ENCODE measurements around the gene RAPSN. TPM values are rescaled to one million over a fixed set of nuclear protein-coding genes. Genes with fewer than 3 reads are reported as not detected.

Gene RAPSN
- total RNA-seq, 1 donor from 2014 or later = 0.16 TPM

DNA sequence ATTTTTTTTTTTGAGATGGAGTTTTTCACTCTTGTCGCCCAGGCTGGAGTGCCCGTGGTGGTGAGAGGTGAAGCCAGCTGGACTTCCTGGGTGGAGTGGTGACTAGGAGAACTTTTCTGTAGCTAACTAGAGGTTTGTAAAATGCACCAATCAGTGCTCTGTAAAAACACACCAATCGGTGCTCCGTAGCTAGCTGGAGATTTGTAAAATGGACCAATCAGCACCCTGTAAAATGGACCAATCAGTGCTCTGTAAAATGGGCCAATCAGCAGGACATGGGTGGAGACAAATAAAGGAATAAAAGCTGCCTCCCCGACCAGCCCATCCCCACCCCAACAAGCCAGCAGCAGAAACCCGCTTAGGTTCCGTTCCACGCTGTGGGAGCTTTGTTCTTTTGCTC, 4.4 kb upstream of the RAPSN start:
- TF ChIP-seq, protein P1, sequence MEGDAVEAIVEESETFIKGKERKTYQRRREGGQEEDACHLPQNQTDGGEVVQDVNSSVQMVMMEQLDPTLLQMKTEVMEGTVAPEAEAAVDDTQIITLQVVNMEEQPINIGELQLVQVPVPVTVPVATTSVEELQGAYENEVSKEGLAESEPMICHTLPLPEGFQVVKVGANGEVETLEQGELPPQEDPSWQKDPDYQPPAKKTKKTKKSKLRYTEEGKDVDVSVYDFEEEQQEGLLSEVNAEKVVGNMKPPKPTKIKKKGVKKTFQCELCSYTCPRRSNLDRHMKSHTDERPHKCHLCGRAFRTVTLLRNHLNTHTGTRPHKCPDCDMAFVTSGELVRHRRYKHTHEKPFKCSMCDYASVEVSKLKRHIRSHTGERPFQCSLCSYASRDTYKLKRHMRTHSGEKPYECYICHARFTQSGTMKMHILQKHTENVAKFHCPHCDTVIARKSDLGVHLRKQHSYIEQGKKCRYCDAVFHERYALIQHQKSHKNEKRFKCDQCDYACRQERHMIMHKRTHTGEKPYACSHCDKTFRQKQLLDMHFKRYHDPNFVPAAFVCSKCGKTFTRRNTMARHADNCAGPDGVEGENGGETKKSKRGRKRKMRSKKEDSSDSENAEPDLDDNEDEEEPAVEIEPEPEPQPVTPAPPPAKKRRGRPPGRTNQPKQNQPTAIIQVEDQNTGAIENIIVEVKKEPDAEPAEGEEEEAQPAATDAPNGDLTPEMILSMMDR (conservative IDR thresholded peaks at IDR 0.05) = no peak
- Mint-ChIP-seq H3K4me3 (no peak overlapping the region), H3K9me3 (no peaks in the 10 kb centered on the region), H3K27me3 (ENCODE audit: low read depth) (no peaks in the 10 kb centered on the region), H3K4me1 (peaks cover 4% of the 10 kb centered on the region), H3K27ac (ENCODE audit: unreplicated experiment) (no peak overlapping the region), H3K36me3 (ENCODE audit: low read depth) (no peaks in the 10 kb centered on the region)
- no peak for DNase-seq (ENCODE audit: low read depth, low spot score)

DNA sequence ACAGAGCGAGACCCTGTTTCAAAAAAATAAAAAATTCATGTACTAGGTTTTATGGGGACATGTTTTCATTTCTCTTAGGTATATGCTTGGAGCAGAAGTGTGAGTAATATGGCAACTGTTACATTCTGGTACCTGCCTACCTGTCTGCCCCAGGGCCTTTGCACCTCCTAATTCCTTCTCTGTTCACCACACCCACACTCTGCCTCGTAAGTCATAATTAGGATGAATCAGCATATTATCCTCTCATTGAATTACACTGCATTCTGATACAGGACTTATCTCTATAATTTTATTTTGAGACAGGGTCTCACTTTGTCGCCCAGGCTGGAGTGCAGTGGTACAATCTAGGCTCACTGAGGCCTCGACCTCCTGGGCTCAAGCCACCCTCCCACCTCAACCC, 3.1 kb upstream of the RAPSN start:
- H3K9me3 Mint-ChIP-seq = no peaks in the 10 kb centered on the region
- no peaks in the 10 kb centered on the region for H3K36me3 Mint-ChIP-seq (ENCODE audit: low read depth)
- TF ChIP-seq, protein P1 (conservative IDR thresholded peaks at IDR 0.05) = no peak
- H3K27me3 Mint-ChIP-seq (ENCODE audit: low read depth) = no peaks in the 10 kb centered on the region
- no peak overlapping the region for H3K4me3 Mint-ChIP-seq
- no peak for DNase-seq (ENCODE audit: low read depth, low spot score)
- no peak overlapping the region for H3K27ac Mint-ChIP-seq (ENCODE audit: unreplicated experiment)
- peaks cover 4% of the 10 kb centered on the region for H3K4me1 Mint-ChIP-seq

DNA sequence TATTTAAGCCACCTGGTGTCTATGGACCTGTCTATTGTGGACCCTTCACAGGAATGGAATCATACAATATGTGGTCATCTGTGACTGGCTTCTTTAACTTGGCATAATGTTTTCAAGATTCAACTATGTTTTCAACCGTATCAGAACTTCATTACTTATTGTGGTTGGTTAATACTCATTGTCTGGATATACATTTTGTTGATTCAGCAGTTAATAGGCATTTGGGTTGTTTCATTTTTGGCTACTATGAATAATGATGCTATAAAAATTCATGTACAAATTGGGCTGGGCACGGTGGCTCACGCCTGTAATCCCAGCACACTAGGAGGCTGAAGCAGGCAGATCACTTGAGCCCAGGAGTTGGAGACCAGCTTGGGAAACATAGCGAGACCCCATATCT, 2.5 kb upstream of the RAPSN start:
- TF ChIP-seq, protein P1 (conservative IDR thresholded peaks at IDR 0.05) = no peak
- Mint-ChIP-seq H3K9me3 (no peaks in the 10 kb centered on the region), H3K4me1 (peaks cover 4% of the 10 kb centered on the region), H3K27ac (ENCODE audit: unreplicated experiment) (no peak overlapping the region), H3K27me3 (ENCODE audit: low read depth) (no peaks in the 10 kb centered on the region), H3K36me3 (ENCODE audit: low read depth) (no peaks in the 10 kb centered on the region), H3K4me3 (no peak overlapping the region)
- DNase-seq (ENCODE audit: low read depth, low spot score) = no peak

DNA sequence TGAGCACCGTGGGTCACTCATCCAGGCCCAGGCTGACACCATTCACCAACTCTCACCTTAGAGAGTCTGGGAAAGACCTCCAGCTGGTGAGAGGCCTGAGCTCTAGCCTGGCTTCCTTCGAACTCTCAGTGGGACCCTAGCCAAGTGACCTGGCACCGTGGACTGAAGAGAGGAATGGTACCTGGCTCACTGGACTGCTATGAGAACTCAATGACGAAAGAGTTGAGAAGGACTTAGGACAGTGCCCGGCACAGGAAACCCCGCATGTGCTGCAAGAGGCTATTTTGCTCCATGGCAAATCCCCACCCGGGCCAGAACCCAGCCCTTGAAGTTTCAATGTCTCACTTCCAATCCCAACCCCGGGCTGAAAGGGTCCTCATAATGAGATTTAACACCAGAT, 605 bp upstream of the RAPSN start:
- TF ChIP-seq, protein P1 (conservative IDR thresholded peaks at IDR 0.05) = no peak
- no peak overlapping the region for H3K4me3 Mint-ChIP-seq
- no peaks in the 10 kb centered on the region for H3K9me3 Mint-ChIP-seq
- peaks cover 4% of the 10 kb centered on the region for H3K4me1 Mint-ChIP-seq
- H3K27me3 Mint-ChIP-seq (ENCODE audit: low read depth) = no peaks in the 10 kb centered on the region
- peak overlapping the region; percentile 75 for H3K27ac Mint-ChIP-seq (ENCODE audit: unreplicated experiment)
- no peaks in the 10 kb centered on the region for H3K36me3 Mint-ChIP-seq (ENCODE audit: low read depth)
- no peak for DNase-seq (ENCODE audit: low read depth, low spot score)

DNA sequence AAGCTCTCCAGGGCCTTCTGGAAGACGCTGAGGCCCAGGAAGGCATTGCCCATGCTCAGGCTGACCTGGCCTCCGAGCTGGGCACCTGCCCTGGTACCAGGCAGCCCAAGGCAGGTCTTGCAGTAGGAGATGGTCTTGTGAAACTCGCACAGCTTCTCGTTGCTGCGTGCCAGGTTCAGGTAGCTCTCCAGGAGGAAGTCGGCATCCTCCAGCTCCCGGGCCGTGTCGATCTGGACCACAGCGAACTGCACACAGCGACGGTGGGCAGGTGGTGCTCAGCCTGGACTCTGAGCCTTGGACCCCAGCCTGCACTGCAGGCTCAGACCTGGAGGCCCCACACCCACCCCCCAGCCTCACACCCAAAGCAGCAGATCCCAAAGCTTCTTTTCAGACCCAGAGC, 1.0 kb downstream of the RAPSN start:
- Mint-ChIP-seq H3K4me1 (no peaks in the 10 kb centered on the region), H3K27me3 (ENCODE audit: low read depth) (no peaks in the 10 kb centered on the region), H3K9me3 (no peaks in the 10 kb centered on the region), H3K27ac (ENCODE audit: unreplicated experiment) (no peak overlapping the region), H3K4me3 (no peak overlapping the region), H3K36me3 (ENCODE audit: low read depth) (no peaks in the 10 kb centered on the region)
- TF ChIP-seq, protein P1 (conservative IDR thresholded peaks at IDR 0.05) = no peak
- DNase-seq (ENCODE audit: low read depth, low spot score) = no peak

DNA sequence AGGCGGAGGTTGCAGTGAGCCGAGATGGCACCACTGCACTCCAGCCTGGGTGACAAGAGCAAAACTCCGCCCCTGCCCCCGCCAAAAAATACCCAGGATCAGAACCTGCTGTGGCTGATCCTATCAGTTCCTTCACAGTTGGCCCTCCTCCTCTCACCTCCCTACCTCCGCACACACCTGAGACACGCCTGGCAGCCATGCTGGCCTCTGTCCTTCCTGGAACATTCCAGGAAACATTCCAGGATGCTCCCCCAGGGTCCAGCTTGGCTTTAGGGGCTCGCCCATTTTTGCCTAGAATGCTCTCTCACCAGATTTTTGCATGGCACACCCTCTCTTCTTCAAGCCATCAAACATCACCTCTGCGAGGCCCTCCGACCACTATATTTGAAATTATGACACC, 2.1 kb downstream of the RAPSN start:
- H3K27ac Mint-ChIP-seq (ENCODE audit: unreplicated experiment) = peak overlapping the region; percentile 7

More for the DNA sequence above, 2.1 kb downstream of the RAPSN start:
- Mint-ChIP-seq H3K4me3 (no peak overlapping the region), H3K9me3 (no peaks in the 10 kb centered on the region), H3K4me1 (no peaks in the 10 kb centered on the region), H3K36me3 (ENCODE audit: low read depth) (no peaks in the 10 kb centered on the region), H3K27me3 (ENCODE audit: low read depth) (no peaks in the 10 kb centered on the region)
- TF ChIP-seq, protein P1 (conservative IDR thresholded peaks at IDR 0.05) = no peak
- DNase-seq (ENCODE audit: low read depth, low spot score) = no peak
